ENCODE data around the gene NOSIP.

NOSIP gene

GRCh38 chr19:49594993-49595818 is 14.8 kb upstream of the NOSIP start:
- DNase-seq: no peak

GRCh38 chr19:49594157-49594992 is 14.0 kb upstream of the NOSIP start:
- no peak for DNase-seq

GRCh38 chr19:49593233-49594113 is 13.1 kb upstream of the NOSIP start:
- DNase-seq: peak; percentile 96

DNA sequence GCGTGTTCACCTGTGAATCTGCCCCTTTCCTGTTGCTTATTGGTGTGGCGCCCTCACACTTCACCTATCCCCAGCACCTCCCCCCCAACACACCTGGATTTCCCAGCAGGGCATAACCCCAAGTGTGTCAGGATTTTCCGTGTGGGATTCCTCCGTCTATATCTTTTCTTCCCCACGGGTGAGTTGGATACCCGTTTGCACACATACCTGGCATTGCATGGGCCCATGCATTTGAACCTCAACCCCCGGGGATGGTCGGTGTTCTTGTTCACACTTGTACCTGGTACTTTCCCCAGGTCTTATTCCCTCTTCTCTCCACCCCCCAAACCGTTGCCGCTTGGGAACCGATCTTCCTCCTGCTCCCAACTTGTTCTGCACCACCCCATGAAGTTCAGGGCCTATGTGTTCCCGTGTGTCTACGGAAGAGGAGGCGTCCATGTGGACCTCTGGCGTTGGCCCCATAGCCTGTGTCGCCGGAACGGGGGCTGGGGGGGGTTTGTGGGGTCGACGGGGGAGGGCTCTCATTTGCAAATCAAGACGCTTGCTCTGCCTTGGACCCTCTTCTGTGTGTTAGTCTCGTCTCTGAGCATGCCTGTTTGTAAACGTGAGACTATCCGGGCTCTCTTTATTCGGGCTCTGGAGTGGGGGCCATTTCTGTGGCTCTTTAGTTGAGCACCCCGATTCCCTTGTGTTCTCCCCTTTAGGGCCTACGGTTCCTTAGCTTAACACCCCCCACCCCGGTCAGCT is 12.3 kb upstream of the NOSIP start:
- peak; percentile 35 for DNase-seq

DNA sequence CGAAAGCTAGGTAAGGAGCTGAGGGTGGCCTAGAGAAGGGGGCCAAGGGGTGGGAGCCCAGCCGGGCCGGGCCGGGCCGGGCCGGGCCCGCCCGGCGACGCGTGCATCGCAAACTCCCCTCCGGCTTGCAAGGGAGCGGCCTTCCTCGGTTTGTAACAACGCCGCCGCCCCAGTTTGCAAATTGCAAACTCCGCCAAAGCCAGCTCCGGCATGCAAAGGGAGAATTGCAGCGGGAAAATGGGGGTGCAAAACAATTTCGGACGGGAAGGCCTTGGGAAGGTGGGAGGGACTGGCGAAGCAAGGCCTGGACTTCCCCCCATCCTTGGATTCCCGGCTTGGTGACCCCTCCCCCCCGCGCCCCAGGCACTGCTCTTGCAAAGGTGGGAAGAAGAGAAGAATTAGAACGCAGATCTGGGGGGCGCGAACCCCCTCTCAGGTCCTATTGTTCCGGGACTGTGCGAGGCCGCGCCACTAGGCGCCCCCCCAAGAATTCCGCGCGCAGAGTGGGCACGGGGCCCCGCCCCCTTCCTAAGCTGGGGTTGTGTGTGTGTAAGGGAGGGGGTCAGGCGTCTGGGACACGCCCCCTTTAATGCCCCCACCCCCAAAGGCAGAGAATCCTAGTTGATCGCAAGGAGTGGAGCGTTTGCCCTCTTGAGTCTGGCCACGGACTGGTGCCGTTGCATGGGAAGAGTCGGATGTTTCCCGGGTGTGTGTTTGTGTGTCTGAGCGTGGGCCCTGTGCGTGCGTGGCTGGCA is 11.6 kb upstream of the NOSIP start:
- peak; percentile 75 for DNase-seq

- peak; percentile 91 for DNase-seq
Measured at GRCh38 chr19:49590971-49591730, 10.8 kb upstream of the NOSIP start, which contains the start of gene PRR12. Gene PRR12, plus strand, starts transcription at chr19:49591182. Its CDS starts 473 bp downstream, at chr19:49591655.

- DNase-seq: peak; percentile 97
Measured at GRCh38 chr19:49590071-49590970, 10.0 kb upstream of the NOSIP start.

- DNase-seq: no peak
Measured at GRCh38 chr19:49589502-49589905, 9.1 kb upstream of the NOSIP start.

- no peak for DNase-seq
Measured at GRCh38 chr19:49588365-49589122, 8.2 kb upstream of the NOSIP start.

DNA sequence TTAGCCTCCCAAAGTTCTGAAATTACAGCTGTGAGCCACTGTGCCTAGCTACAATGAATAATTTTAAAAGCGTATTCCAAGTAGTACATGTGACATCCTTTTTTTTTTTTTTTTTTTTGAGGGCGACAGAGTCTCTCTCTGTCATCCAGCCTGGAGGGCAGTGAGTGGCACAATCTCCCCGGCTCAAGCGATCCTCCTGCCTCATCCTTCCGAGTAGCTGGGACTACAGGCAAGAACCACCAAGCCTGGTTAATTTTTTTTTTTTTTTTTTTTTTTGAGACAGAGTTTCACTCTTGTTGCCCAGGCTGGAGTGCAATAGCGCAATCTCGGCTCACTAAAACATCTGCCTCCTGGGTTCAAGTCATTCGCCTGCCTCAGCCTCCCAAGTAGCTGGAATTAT is 6.9 kb upstream of the NOSIP start:
- no peak for DNase-seq

DNA sequence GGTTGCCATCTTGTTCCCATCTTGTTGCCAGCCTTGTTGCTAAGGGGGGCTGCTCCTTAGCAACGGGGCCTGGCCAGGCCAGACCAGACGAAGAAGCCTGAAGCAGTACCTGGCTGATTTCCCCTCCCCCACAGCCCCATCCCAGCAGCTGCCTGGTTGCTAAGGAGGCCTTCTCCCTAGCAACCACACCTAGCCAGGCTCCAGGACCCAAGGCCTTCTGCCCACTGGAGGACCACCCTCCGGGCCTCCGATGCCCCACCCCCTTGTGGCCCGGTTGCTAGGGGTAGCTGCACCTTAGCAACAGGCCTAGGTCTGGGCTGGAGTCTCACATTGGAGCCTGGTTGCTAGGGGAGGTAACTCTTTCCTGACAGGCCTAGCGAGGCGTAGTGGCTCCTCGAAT is 4.7 kb upstream of the NOSIP start:
- DNase-seq: peak; percentile 77

DNA sequence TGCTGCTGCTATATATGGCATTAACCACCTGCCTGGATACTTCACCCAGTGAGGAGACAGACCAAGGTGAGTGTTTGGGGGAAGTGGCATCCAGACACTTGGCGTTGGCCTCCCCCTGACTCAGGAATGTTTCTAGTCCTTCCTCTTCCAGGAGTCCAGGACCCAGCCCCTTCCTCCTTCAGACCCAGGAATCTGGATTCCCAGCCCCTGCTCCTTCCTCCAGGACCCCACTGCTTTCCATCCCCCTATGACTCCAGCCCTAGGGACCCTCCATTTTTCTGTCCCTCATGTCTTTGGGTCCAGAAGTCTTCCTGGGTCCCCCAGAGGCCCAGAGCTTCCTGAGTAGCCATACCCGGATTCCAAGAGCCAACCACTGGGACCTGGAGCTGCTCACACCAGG is 2.9 kb upstream of the NOSIP start:
- no peak for DNase-seq

DNA sequence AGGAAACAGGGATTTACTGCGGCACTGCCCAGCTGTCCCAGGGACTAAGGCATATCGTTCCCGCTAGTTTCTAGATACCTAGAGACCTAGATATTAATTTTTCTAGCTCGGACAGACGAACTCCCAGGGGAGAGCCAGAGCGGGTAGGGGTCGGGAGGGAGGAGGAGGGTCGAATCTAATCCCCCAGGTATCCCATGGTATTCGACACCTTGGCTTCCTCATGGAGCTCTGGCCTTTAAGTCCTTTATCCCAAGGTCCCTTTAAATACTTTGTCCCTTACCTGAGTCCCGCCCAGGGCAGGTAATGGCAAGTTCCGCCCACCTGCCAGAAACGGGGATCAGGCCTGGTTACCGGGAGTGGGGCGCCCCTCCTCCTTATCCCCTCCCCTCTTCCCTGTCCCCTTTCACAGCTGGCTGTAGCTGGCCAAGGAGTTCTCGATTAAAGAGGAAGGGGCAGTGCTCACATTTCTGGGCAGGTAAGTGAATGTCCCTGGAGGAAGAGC is 702 bp upstream of the NOSIP start, which contains the start of gene PRRG2:
TSS of gene PRRG2 (plus strand) at position 310 of the 502 bp plus-strand sequence. CDS start 1,904 bp downstream, outside the sequence.
- no peak for DNase-seq

- no peak for DNase-seq
Measured at GRCh38 chr19:49579947-49580263, 451 bp downstream of the NOSIP start.

GRCh38 chr19:49579193-49579592 is 1.2 kb downstream of the NOSIP start:
- DNase-seq: no peak

- DNase-seq: no peak
Measured at GRCh38 chr19:49574206-49574755, 6.1 kb downstream of the NOSIP start.

- DNase-seq: no peak
Measured at GRCh38 chr19:49573425-49573824, 6.9 kb downstream of the NOSIP start.

DNA sequence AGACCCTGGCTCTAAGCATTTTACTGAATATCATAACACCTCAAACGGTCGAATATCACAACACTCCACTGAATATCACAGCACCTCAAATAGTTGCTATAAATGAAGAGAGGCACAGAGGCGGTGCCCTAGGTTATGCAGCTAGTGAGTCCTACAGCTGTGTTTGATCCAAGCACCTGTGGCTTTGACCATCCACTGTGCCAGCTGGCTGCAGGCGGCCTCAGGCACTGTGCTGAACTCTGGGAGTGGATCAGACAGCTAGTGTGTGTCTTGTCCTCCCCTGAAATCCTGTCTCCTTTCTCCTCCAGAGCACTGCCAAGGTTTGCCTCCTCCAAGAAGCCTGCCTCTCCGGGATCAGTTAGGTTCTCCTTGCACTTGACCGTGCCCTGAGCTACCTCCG is 7.3 kb downstream of the NOSIP start:
- no peak for DNase-seq
